H1 (cell line): ENCODE results near the gene FPR2. TPM values are rescaled to one million over a fixed set of nuclear protein-coding genes. Genes with fewer than 3 reads are reported as not detected.

ENCODE experiments used
- CTCF ChIA-PET: fragments of 300-600 bp; sonication (Branson Sonifier 250); formaldehyde crosslinking; loops from one replicate; lab custom pipeline; 2021; ENCODE audit not compliant: partially characterized antibody; lab: Charles Lee
- POLR2A ChIA-PET: fragments of 300-600 bp; sonication (Branson Sonifier 250); formaldehyde crosslinking; loops from one replicate; lab custom pipeline; 2021; ENCODE audit warnings: inconsistent platforms; ENCODE audit not compliant: partially characterized antibody; lab: Charles Lee
- DNase-seq, 2 experiments: peaks; one replicate each; pipeline versions ENCODE4 v3.0.0 to v3.0.0-alpha.2; 2010 to 2022; ENCODE audit warnings: low spot score in 2 of 2, low read depth in 1 of 2, mixed read lengths in 1 of 2
- FAIRE-seq: peaks from 2 replicates; lab custom pipeline; 2011; peaks lifted over from hg19 to GRCh38; lab: Jason Lieb, UNC
- H2AFZ ChIP-seq: 2 replicates; pipeline ENCODE4 v1.8.1; 2012; ENCODE audit warnings: low read length, inconsistent platforms
- H2AK5ac ChIP-seq: 2 replicates; pipeline ENCODE4 v1.6.1; 2013; ENCODE audit warnings: low read depth, low read length
- H2BK120ac ChIP-seq: replicated peaks from 2 replicates; pipeline ENCODE3; 2013; ENCODE audit warnings: low read depth, low read length, inconsistent platforms
- H2BK12ac ChIP-seq: 2 replicates; pipeline ENCODE4 v1.6.1; 2013; ENCODE audit warnings: low read depth, low read length
- H2BK15ac ChIP-seq: 2 replicates; pipeline ENCODE4 v1.6.1; 2013; ENCODE audit warnings: low read length
- H2BK20ac ChIP-seq: 2 replicates; pipeline ENCODE4 v1.6.1; 2013; ENCODE audit warnings: low read length
- H2BK5ac ChIP-seq: 2 replicates; pipeline ENCODE4 v1.6.1; 2013; ENCODE audit warnings: low read depth, low read length
- H3K14ac ChIP-seq: 2 replicates; pipeline ENCODE4 v1.6.1; 2013; ENCODE audit warnings: inconsistent platforms; ENCODE audit not compliant: insufficient read length
- H3K18ac ChIP-seq: 2 replicates; pipeline ENCODE4 v1.6.1; 2013; ENCODE audit warnings: low read length; ENCODE audit errors: extremely low read depth
- H3K23ac ChIP-seq: 2 replicates; pipeline ENCODE4 v1.6.1; 2013; ENCODE audit warnings: inconsistent platforms; ENCODE audit not compliant: insufficient read length
- H3K23me2 ChIP-seq: 2 replicates; pipeline ENCODE4 v1.6.1; 2013; ENCODE audit warnings: low read depth, low read length
- H3K27ac ChIP-seq: 2 replicates; pipeline ENCODE4 v1.6.1; 2011; ENCODE audit warnings: low read depth, low read length, inconsistent platforms
- H3K27me3 ChIP-seq, 4 experiments: replicated peaks in 1 of 4; 1 replicate in 1 of 4; 2 replicates in 3 of 4; pipeline versions ENCODE4 v1.6.1 to v1.8.1; 2011 to 2013; ENCODE audit warnings: low read length in 3 of 4, mild to moderate bottlenecking in 3 of 4, inconsistent platforms in 2 of 4, mixed read lengths in 2 of 4, moderate library complexity in 1 of 4; ENCODE audit not compliant: control insufficient read depth in 3 of 4, insufficient read depth in 3 of 4; ENCODE audit errors: extremely low read depth in 1 of 4
- H3K36me3 ChIP-seq, 4 experiments: 2 replicates each; pipeline versions ENCODE4 v1.6.1 to v1.8.1; 2011 to 2013; ENCODE audit warnings: mild to moderate bottlenecking in 4 of 4, low read length in 3 of 4, moderate library complexity in 2 of 4, control low read depth in 1 of 4, inconsistent platforms in 1 of 4; ENCODE audit not compliant: insufficient read depth in 4 of 4, control insufficient read depth in 2 of 4
- H3K4ac ChIP-seq: replicated peaks from 2 replicates; pipeline ENCODE3; 2013; ENCODE audit warnings: low read length, low read depth, mixed read lengths, inconsistent platforms; ENCODE audit not compliant: insufficient read length
- H3K4me1 ChIP-seq, 4 experiments: replicated peaks in 1 of 4; 1 replicate in 1 of 4; 2 replicates in 3 of 4; pipeline versions ENCODE4 v1.6.1 to v1.8.1; 2011 to 2013; ENCODE audit warnings: low read length in 3 of 4, inconsistent platforms in 2 of 4, mixed read lengths in 1 of 4; ENCODE audit not compliant: insufficient read depth in 4 of 4, control insufficient read depth in 3 of 4
- H3K4me2 ChIP-seq, 2 experiments: 2 replicates each; pipeline versions ENCODE4 v1.6.1 to v1.8.1; 2011 to 2013; ENCODE audit warnings: low read depth in 2 of 2, low read length in 2 of 2, control low read depth in 1 of 2, inconsistent platforms in 1 of 2, mild to moderate bottlenecking in 1 of 2; ENCODE audit not compliant: insufficient read depth in 1 of 2
- H3K4me3 ChIP-seq, 4 experiments: fragments of 200-600, 300-600 bp in 1 of 4; sonication (generic), shearing (Covaris generic), sonication (Bioruptor Twin) in 1 of 4; 2 replicates each; pipeline versions ENCODE4 v1.5.1 to v1.8.1; 2011 to 2016; ENCODE audit warnings: low read length in 4 of 4, low read depth in 3 of 4, control low read depth in 2 of 4, inconsistent platforms in 2 of 4, mild to moderate bottlenecking in 2 of 4, mixed read lengths in 1 of 4, moderate library complexity in 1 of 4; ENCODE audit not compliant: insufficient read depth in 2 of 4; ENCODE audit errors: extremely low read depth in 1 of 4
- H3K56ac ChIP-seq: replicated peaks from 2 replicates; pipeline ENCODE3; 2013; ENCODE audit warnings: low read depth, mild to moderate bottlenecking, mixed read lengths, low read length, inconsistent platforms; ENCODE audit not compliant: insufficient read length
- H3K79me1 ChIP-seq: 2 replicates; pipeline ENCODE4 v1.6.1; 2013; ENCODE audit warnings: low read depth, low read length, control low read depth
- H3K79me2 ChIP-seq, 2 experiments: 2 replicates each; pipeline versions ENCODE4 v1.6.1 to v1.8.1; 2012 to 2013; ENCODE audit warnings: low read length in 2 of 2, mild to moderate bottlenecking in 2 of 2, inconsistent platforms in 1 of 2; ENCODE audit not compliant: insufficient read depth in 2 of 2, control insufficient read depth in 1 of 2
- H3K9ac ChIP-seq, 4 experiments: replicated peaks in 1 of 4; 1 replicate in 1 of 4; 2 replicates in 3 of 4; pipeline versions ENCODE4 v1.6.1 to v1.8.1; 2011 to 2013; ENCODE audit warnings: low read depth in 3 of 4, low read length in 3 of 4, control low read depth in 2 of 4, mild to moderate bottlenecking in 2 of 4, moderate library complexity in 2 of 4, inconsistent platforms in 1 of 4; ENCODE audit errors: extremely low read depth in 1 of 4
- H3K9me3 ChIP-seq, 2 experiments: 2 replicates each; pipeline versions ENCODE4 v1.6.1 to v1.8.1; 2012 to 2013; ENCODE audit warnings: mild to moderate bottlenecking in 2 of 2, moderate library complexity in 2 of 2, control low read depth in 1 of 2, inconsistent platforms in 1 of 2, low read depth in 1 of 2, low read length in 1 of 2, mixed read lengths in 1 of 2; ENCODE audit not compliant: insufficient read depth in 2 of 2
- H4K20me1 ChIP-seq, 2 experiments: replicated peaks in 1 of 2; 2 replicates each; pipeline versions ENCODE3 to v1.8.1; 2011 to 2013; ENCODE audit warnings: inconsistent platforms in 2 of 2, low read length in 2 of 2, mild to moderate bottlenecking in 1 of 2; ENCODE audit not compliant: insufficient read depth in 2 of 2, control insufficient read depth in 1 of 2
- H4K5ac ChIP-seq: 2 replicates; pipeline ENCODE4 v1.6.1; 2013; ENCODE audit warnings: low read length, low read depth, mixed read lengths, inconsistent platforms; ENCODE audit not compliant: insufficient read length
- H4K8ac ChIP-seq: 2 replicates; pipeline ENCODE4 v1.8.0; 2013; ENCODE audit warnings: mild to moderate bottlenecking, moderate library complexity, low read length, inconsistent platforms; ENCODE audit not compliant: insufficient read depth; ENCODE audit errors: extremely low read depth
- H4K91ac ChIP-seq: replicated peaks from 2 replicates; pipeline ENCODE3; 2013; ENCODE audit warnings: low read length, mixed read lengths, inconsistent platforms; ENCODE audit not compliant: insufficient read length
- CEBPB ChIP-seq: IDR thresholded peaks from 2 replicates; pipeline ENCODE4 v1.6.1; 2012; ENCODE audit warnings: low read depth, low read length
- EGR1 ChIP-seq: IDR thresholded peaks from 2 replicates; pipeline ENCODE4 v1.6.1; 2011; ENCODE audit warnings: low read depth, low read length, borderline replicate concordance
- HDAC2 ChIP-seq, 2 experiments: fragments of 300-600 bp in 1 of 2; sonication (generic) in 1 of 2; IDR thresholded peaks; 2 replicates each; pipeline ENCODE4 v1.6.1; 2011 to 2012; ENCODE audit warnings: low read depth in 2 of 2, low read length in 2 of 2, mild to moderate bottlenecking in 2 of 2, moderate library complexity in 2 of 2, borderline replicate concordance in 1 of 2, inconsistent platforms in 1 of 2
- HDAC6 ChIP-seq: IDR thresholded peaks from one replicate; pipeline ENCODE4 v1.7.1; 2012; ENCODE audit warnings: low read depth, mild to moderate bottlenecking, inconsistent platforms, low read length, moderate library complexity
- NANOG ChIP-seq: IDR thresholded peaks from 2 replicates; pipeline ENCODE4 v1.6.1; 2011; ENCODE audit warnings: low read length, low read depth, mild to moderate bottlenecking, inconsistent platforms; ENCODE audit not compliant: insufficient read depth, poor library complexity, severe bottlenecking
- POLR2AphosphoS5 ChIP-seq: IDR thresholded peaks from 2 replicates; pipeline ENCODE4 v1.6.1; 2011; ENCODE audit warnings: low read depth, low read length
- TBP ChIP-seq: IDR thresholded peaks from 2 replicates; pipeline ENCODE4 v1.6.1; 2011; ENCODE audit warnings: low read depth, low read length, improper control_type of control experiment
- ZNF274 ChIP-seq: IDR thresholded peaks from 2 replicates; pipeline ENCODE4 v1.7.0; 2012; ENCODE audit warnings: low read length, borderline replicate concordance; ENCODE audit errors: extremely low read depth
- WGBS, 2 experiments: shearing (Covaris generic) in 1 of 2; methylation state at CpG; one replicate each; pipeline versions ENCODE4 v1.1.6 to v1.1.7; 2013 to 2015; ENCODE audit warnings: low lambda C conversion rate in 2 of 2, mixed read lengths in 2 of 2, inconsistent platforms in 1 of 2, low coverage in 1 of 2, missing lambda C conversion rate in 1 of 2; ENCODE audit not compliant: insufficient replicate concordance in 2 of 2, insufficient coverage in 1 of 2, insufficient read length in 1 of 2; ENCODE audit errors: extremely low coverage in 1 of 2, missing lambda C conversion rate in 1 of 2; 5-methylcytosine and 5-hydroxymethylcytosine counted together
- polyA plus RNA-seq, 7 experiments: library from polyadenylated mRNA; depleted of rRNA in 3 of 7; stranded (reverse) in 5 of 7; unstranded in 2 of 7; fragments of >200 nt in 5 of 7; fragments of 200-250 nt in 2 of 7; gene quantifications; 1 replicate in 5 of 7; 2 replicates in 1 of 7; 4 replicates in 1 of 7; pipeline versions ENCODE4 v1.2.1 to v1.2.3, GENCODE V29; 2011 to 2013; ENCODE audit warnings: missing spikeins in 2 of 7, mixed read lengths in 2 of 7
- total RNA-seq: library from RNA; stranded (reverse); fragmentation: NEBNext Ultra II Directional; extraction: Animal tissue kit (Norgen Biotek cat#: 25700); gene quantifications from 2 replicates; pipeline ENCODE4 v1.2.1, GENCODE V29; 2021
- TF ChIP-seq, protein P1 (sequence below): IDR thresholded peaks from 2 replicates; pipeline ENCODE4 v1.6.1; 2011; ENCODE audit warnings: low read depth, mild to moderate bottlenecking, low read length; ENCODE audit not compliant: insufficient read depth

The FPR2 gene
- total and polyA plus RNA-seq, 2 of the 8 experiments (the other 6 are each of a cell fraction or from before 2014, with no cell fraction given): 0.17 TPM; not detected in 1

DNA sequence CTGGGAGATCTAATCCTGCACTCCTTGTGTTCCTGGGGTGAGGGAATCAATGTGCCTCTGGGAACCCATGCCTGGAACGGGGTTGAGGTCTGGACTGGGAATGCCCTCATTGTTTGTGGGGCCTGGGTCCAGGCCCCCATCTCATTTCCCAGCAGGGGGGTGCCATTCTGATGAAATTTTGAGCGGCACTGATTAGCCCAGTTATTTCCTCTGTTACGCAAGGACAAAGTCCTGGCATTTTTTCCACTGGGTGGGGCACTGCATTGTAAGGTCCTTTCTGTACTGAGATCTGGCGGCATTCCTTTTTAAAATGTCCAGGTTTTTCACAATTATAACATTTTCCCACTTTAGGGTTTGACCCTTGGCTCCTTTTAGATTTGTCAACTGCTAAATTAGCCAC lies 48.8 kb downstream of the FPR2 start:
- no peak overlapping the region for H3K23ac ChIP-seq
- no peak overlapping the region for H4K5ac ChIP-seq
- H3K4me1 ChIP-seq: peaks cover 0 to 5% (median 1%) of the 10 kb centered on the region in 4 experiments; a peak in 3 of 7 replicates
- DNase-seq (no peak), FAIRE-seq (no peak)
- H4K8ac ChIP-seq: no peak overlapping the region
- no peak overlapping the region for H2BK20ac ChIP-seq
- POLR2A ChIA-PET: no interaction called here
- CTCF ChIA-PET: interaction anchor here (1.8 to 2.2 kb wide), 2 partner anchors 27 to 32 kb away, joined by 4 to 8 read pairs; no protein-coding TSS in a partner anchor
- no peaks in the 10 kb centered on the region; the same call in 1 of the 2 replicates for H3K23me2 ChIP-seq
- no peak overlapping the region for H3K4me2 ChIP-seq
- no peak overlapping the region for H3K4me3 ChIP-seq
- no peak overlapping the region for H3K4ac ChIP-seq
- no peaks in the 10 kb centered on the region for H4K20me1 ChIP-seq
- H2BK12ac ChIP-seq: no peak overlapping the region
- H3K79me1 ChIP-seq: no peaks in the 10 kb centered on the region
- H2BK5ac ChIP-seq: no peak overlapping the region
- no peak overlapping the region for H2AFZ ChIP-seq
- H3K36me3 ChIP-seq: peaks cover 0 to 8% (median 0%) of the 10 kb centered on the region in 4 experiments; a peak in 2 of 8 replicates
- no peak overlapping the region for H3K27ac ChIP-seq
- H3K9me3 ChIP-seq: peaks cover 17 to 36% of the 10 kb centered on the region in 2 experiments
- no peak overlapping the region for H3K9ac ChIP-seq
- H3K18ac ChIP-seq: no peak overlapping the region
- TF ChIP-seq TBP: no peak
- TF ChIP-seq EGR1: no peak
- no peak for TF ChIP-seq ZNF274
- no peak for TF ChIP-seq CEBPB
- no peak for TF ChIP-seq NANOG
- TF ChIP-seq HDAC6: no peak
- TF ChIP-seq, protein P1, sequence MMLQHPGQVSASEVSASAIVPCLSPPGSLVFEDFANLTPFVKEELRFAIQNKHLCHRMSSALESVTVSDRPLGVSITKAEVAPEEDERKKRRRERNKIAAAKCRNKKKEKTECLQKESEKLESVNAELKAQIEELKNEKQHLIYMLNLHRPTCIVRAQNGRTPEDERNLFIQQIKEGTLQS: no peak
- no peak for TF ChIP-seq POLR2AphosphoS5
- TF ChIP-seq HDAC2 (IDR thresholded peaks at IDR 0.05; ENCODE audit: borderline replicate concordance in 1 of 2, low read depth in 2 of 2, low read length in 2 of 2): no peak
- H3K79me2 ChIP-seq: no peaks in the 10 kb centered on the region
- no peak overlapping the region for H2AK5ac ChIP-seq
- no peak overlapping the region for H3K14ac ChIP-seq
- H2BK120ac ChIP-seq: no peak overlapping the region
- no peak overlapping the region for H3K56ac ChIP-seq
- H3K27me3 ChIP-seq: no peaks in the 10 kb centered on the region
- 78% methylated on average over 4 of the region's 4 CpGs; no CpG with 5 or more reads in 1 of the 2 experiments for WGBS, 2 experiments
- H4K91ac ChIP-seq: no peak overlapping the region
- no peak overlapping the region for H2BK15ac ChIP-seq
